GM19328 (cell line): ENCODE data around the gene GRK6.
A peak's percentile ranks its signal among the peaks of the same experiment; 100 is the strongest.
"Not testable (repeated sequence)": the region's sequence is repeated elsewhere in the genome, so short reads cannot be mapped to it uniquely, and the experiment has no call there.

Source experiments
- ATAC-seq: cut with Tn5 transposase; IDR thresholded peaks from one replicate; pipeline ENCODE4 v1.9.1; 2021; ENCODE audit warnings: mild to moderate bottlenecking, moderate library complexity; ENCODE audit not compliant: unreplicated experiment

Gene GRK6

DNA sequence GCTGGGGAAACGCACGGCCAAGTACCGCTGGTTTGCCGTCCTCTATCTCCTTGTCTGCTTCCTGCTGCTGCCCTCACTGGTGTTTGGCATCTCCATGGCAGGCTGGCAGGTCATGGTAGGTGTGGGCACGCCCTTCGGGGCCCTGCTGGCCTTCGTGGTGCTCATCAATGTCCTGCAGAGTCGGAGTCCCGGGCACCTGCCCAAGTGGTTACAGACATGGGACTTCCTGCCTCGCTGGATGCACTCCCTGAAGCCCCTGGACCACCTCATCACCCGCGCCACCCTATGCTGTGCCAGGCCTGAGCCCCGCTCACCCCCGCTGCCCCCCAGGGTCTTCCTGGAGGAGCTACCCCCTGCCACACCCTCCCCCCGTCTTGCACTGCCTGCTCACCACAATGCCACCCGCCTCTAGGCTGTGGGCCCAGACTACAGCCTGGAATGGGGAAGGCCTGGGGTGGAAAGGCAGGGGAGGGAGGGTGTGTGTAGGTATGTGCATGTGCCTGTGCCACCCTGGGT is 28.5 kb upstream of the GRK6 start:
- no peak for ATAC-seq

DNA sequence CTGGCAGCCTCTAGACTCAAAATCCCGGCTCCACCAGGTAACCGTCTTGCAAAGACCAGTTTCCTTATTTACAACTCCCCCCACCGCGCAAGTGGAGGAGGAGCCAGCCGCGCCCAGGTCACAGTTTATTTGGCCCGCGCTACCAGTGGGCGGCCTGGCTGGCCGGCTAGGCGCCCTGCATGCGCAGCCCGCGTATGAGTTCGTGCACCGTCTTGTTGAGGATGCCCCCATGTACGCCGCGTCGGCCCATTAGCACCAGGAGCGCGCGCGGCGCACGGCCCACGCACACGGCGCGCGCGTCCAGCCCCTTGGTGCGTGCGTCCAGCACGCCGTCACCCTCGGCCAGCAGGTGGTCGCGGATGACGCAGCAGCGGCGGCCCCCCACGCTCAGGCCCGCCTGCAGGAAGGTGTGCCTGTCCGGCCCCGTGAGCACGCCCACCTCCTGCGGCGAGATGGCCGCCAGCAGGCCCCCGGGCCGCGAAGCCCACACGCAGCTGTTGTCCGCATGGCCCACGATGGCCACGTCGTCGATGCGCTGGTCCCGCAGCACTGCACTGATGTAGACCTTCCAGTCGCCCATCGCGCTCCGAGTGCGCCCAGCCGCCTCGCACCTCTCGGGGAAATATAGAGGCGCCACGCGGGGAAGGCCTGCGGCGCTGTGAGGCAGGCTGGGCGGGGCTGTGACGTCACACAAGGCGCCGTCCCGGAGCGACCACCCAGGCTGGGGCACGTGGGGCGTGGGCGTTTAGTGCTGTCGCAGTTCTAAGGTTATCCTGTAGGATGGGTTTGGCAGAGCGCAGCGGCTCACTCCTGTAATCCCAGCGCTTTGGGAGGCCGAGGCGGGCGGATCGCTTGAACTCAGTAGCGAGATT is 26.2 kb upstream of the GRK6 start, which contains the start of gene PFN3:
TSS of gene PFN3 (minus strand) at position 665 of the 872 bp plus-strand sequence. CDS start at position 580, 85 bp downstream.
- no peak for ATAC-seq

GRCh38 chr5:177402271-177403043 is 24.0 kb upstream of the GRK6 start:
- ATAC-seq = no peak

DNA sequence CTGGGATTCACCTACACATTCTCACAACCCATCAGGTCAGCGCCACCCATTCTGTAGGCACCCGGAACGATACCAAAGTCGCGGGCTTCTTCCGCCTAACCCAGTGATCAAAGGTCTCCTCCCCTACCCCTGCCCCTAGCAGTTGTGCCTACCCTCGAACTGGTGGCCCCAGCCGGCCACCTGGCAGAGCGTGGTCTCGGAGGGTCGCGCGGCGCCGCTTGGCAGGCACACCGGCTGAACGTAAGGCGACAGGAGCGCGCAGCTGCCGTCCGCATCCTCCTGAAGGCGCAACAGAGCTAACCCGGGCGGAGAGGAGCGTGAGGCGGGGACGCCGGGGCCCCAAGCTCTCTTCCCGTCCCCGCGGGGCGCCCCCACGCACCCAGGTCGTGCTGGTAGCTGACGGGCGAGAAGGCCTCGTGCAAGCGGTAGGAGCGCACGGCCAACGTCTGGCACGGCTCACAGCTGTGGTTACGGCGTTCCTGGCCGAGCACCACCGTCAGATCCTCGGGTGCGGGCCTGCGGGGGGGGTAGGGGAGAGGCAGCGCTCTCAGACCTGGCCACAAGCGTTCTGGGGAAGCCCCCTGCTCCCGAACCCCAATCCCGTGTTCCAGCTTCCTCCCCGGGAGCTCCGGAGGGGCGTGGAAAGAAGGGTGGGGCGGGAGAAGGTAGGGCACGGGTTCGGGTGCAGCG is 23.2 kb upstream of the GRK6 start:
- peak; percentile 3 for ATAC-seq

DNA sequence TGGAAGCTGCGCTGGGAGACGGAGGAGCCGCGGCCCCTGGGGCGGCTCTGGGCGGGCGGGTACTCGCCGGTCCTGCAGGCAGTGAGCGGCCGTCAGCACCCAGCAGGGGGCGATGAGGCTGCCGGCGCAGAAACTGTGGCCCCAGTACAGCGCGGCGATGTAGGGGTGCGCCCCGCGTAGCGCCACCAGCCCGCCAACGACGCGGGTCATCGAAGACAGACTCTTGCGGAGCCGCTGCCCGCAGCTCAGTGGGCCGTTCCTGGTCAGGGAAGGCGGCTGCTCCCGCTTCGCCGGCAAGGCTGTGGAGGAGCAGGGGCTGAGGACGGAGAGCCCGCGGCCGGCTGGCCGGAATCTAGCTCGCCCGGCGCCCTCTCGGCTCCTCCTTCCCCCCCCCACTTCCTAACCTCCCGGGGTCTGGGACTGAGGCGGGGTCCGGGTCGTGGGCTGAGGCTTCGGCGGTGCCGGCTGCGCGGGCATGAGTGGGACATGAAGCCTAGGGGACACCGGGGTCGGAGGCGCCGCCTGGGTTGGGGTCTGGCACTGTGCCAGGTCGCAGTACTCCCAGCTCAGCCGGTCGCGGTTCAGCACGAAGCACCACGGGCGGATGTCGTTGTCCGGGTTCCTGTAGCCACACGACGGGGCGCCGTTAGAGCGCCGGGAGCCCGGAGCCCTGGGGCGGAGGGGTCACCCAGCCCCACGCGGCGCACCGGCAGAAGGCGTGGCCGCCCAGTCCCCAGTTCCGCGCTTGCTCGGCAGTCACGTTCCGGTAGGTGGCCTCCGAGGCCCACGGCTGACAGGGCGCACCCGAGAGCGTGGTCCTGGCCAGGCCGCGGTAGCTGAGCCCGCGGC is 22.5 kb upstream of the GRK6 start:
- ATAC-seq = peak; percentile 70

DNA sequence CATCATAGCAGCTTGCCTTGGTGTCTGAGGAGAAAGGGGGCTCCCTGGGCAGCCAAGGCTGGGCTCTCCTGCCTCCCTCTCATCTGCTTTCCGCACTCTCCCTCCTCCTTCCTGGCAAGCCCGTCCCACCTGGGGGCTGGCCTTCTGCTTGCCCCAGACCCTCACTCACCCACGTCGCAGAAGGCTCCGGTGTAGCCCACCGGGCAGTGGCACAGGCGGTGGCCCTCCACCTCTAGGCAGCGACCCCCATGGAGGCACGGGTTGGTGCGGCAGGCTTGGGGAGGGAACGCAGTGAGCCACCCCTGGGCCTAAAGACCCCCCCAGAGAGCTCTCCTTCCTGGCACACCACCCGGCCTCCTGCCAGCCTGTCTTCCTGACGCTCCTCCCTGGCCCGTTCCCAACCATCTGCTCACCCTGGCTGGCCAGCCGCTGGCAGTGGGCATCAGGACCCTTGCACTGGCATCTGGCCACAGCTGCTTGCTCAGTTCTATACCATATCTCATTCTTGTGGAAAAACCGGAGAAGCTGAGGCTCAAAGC is 21.8 kb upstream of the GRK6 start:
- ATAC-seq = no peak

DNA sequence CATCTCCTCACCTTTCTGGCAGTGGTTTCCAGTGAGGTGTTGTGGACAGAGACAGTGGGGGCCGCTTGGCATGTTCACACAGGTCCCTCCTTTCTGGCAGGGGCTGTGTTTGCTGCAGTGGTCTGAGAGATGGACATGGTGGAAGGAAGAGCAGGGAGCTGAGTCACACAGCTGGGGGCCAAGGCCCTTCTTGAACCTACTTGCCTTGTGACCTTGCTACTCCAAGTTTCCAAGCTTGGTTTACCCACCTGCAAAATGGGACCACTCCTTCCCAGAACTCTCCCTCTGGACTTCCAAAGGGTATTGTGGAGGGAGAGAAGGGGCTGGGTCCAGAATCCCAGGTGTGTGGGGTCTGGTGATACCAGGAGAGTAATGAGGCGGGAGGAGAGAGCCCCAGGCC is 21.2 kb upstream of the GRK6 start:
- no peak for ATAC-seq

DNA sequence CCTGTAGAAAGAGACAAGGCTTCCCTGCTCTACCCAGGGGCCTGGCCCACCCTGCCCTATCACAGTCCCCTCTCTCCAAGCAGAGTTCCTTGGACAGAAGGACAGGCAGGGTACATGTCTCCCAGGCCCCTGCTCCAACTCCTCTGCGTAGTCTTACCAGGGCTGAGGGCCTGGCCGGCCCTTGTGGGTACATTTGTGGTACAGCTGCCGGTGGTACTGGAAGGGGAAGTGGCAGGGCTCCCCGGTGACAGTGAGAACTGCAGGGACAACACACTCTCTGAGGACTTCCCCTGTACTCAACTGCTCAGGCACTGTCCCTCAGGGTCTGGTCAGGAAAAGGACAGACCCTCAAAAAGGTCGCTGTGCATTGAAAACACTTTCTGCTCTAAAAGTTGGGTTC is 20.7 kb upstream of the GRK6 start:
- ATAC-seq = no peak

DNA sequence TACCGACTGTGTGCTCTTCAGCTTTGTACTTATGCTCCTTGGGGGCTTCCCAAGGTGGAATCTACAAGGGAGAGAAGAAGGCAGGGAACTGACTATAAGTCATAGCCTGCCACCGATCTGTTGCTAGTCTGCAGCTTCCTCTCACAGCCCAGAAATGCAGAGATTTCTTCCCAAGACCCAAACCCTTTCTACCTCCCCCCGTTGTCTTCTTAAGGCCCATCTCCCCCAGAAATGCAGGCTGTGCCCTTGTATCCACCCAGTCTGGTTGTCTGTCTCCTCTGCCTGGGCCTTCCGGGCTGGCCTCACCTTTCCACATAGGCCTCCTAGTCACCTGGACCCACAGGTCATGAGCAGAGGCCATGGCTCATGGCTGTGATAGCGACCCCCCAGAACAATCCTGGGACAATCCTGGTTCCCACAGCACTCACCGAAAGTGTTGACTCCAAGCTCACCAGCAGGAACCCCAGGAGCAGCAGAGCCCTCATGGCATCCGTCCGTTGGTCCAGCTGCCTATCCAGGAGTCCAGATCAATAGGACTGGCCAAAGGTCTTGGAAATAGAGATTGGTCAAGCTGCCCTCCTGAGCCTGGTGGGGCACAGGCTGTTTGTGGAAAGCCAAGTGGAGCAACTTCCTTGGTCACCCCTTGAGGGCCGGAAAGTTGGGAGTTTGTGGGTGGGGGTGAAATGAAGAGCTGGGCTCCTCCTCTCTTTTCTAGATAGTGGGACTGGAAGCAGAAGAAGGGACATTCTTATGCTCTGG is 17.3 kb upstream of the GRK6 start, which contains the start of gene F12:
TSS of gene F12 (minus strand) at position 522 of the 759 bp plus-strand sequence. CDS start at position 485, 37 bp downstream.
- no peak for ATAC-seq

DNA sequence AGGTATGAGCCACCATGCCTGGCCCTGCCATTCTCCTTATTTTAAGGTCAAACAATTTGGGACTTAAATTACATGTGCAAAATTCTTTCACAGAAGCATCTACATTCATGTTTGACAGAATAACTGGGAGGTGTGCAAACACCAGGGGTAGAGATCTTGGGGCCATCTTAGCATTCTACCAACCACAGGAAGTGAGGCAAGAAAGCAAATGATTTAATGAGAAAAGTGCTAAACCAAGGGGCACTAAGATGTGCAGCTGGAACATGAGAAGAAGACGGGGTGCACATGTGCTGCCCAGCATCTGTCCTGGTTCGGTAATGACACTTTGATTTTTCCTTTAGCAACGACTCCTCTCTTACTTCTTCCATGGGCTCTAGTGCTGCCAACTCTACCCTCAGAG is 15.9 kb upstream of the GRK6 start:
- no peak for ATAC-seq

DNA sequence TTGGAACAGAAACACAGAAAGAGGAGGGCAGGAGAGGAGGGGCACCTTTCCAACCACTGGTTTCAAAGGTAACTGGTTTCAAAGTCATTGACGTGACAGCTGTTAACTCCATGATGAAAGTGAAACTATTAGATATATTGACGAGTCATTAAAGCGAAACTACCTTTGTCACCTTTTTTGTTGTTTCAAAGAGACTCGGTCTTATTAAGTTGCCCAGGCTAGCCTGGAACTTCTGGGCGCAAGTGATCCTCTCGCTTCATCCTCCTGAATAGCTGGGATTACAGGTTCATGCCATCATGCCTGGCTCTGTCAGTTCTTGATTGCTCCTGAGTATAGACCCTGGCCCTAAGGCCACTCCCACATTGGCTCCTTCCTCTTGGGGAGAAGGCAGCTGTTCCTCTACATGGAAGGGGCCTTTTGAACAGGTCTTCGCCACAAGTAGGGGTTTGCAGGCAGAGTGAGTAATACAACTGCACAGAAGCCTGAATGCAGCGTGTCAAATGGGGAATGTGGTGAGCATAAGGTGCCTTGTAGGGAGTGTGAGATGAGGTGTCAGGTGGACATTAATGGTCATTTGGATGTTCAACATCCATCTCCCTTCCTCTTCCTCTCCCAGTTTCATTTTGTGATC is 13.8 kb upstream of the GRK6 start:
- no peak for ATAC-seq

DNA sequence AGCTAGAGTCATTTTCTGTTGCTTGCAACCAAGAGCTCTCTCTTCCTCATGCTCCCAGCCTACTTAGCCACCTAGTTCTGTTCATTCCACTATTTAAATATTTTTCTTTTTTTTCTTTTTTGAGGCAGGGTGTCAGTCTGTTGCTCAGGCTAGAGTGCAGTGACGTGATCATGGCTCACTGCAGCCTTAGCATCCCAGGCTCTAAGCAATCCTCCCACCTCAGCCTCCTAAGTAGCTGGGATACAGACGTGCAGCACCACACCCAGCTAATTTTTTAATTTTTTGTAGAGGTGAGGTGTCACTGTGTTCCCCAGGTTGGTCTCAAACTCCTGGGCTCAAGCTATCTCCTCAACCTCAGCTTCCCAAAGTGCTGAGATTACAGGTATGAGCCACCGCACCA is 12.0 kb upstream of the GRK6 start:
- no peak for ATAC-seq

GRCh38 chr5:177417081-177417480 is 9.4 kb upstream of the GRK6 start:
- not testable (repeated sequence) for ATAC-seq

- no peak for ATAC-seq
Observed at GRCh38 chr5:177419046-177419445, 7.4 kb upstream of the GRK6 start.

GRCh38 chr5:177420472-177420871 is 6.0 kb upstream of the GRK6 start:
- not testable (repeated sequence) for ATAC-seq

- ATAC-seq = no peak
Observed at GRCh38 chr5:177421062-177421798, 5.2 kb upstream of the GRK6 start.

- no peak for ATAC-seq
Observed at GRCh38 chr5:177423671-177424070, 2.8 kb upstream of the GRK6 start.

DNA sequence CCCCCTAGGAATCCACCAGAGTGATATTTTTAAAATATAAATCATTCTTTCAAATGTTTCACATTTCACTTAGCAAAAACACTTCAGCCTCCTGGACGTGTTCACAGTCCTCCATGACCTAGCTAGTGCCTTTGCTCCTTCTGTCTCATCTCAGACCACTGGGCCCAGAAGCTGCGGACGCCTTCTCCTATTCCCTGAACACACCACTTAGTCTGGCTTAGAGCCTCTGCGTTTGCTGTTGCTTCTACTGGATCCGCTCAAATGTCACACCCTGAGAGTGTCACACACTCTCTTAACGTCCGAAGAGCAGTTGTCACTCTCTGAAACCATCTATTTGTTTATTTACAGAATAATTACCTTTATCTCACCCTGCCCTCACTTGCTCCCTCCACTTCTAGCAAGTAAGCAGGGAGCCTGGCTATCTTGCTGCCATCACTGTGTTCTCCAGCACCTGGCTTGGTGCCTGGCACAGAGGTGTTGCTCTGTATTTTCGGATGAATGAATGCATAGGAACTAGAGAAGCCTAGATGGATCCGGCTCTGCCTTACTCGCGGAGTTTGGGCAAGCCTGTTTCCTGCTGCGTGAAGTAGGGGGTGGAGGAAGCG is 1.2 kb upstream of the GRK6 start:
- ATAC-seq = no peak
